ENCODE results near the gene LRRC42. TPM values are rescaled to one million over a fixed set of nuclear protein-coding genes. Genes with fewer than 3 reads are reported as not detected.

LRRC42 gene
- total and polyA plus RNA-seq, 9 of the 15 experiments (the other 6 are each of a cell fraction or from before 2014, with no cell fraction given) = 17.3 to 51.9 (median 35.5) TPM

DNA sequence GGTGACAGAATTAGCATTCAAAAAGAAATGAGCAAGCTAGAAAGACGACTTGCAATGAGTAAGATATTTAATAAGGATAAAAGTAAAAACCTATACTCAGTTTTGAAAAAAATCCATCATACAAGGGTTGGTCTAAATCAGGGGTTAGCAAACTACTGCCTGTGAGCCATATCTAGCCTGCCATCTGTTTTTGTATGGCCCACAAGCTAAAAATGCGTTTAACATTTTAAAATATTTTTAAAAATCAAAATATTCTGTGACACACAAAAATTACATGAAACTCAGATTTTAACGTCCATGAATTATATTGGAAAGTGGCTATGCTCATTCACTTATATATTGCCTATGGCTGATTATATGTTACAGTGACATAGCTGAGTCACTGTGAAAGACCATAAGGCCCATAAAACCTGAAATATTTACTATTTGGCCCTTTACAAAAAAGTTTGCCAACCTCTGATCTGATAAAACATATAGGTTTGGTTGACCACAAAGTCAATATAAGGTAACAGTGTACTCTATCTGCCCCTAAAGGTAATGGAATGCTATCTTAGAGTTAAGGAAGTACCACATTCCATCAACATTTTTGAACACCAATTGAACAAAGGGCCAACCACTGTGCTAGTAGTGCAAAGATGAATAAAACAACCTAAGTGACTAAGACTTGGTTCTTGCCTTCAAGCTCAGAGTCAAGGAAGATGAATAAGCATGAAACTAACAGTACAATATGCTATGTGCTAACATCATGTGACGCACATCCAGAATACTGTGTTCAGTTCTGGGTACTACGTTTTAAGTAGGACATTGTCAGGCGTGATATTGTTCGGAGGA is 3.8 kb upstream of the LRRC42 start (continued):
- TF ChIP-seq, protein P1, sequence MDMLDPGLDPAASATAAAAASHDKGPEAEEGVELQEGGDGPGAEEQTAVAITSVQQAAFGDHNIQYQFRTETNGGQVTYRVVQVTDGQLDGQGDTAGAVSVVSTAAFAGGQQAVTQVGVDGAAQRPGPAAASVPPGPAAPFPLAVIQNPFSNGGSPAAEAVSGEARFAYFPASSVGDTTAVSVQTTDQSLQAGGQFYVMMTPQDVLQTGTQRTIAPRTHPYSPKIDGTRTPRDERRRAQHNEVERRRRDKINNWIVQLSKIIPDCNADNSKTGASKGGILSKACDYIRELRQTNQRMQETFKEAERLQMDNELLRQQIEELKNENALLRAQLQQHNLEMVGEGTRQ (CRISPR knock-in tag; IDR thresholded peaks at IDR 0.05) = peak; percentile 65
- TF ChIP-seq KDM1A (IDR thresholded peaks at IDR 0.05) (0 out of 4 replicates have a peak, but pooled peaks of 1 of the 2 experiments have one; percentile 6), ZNF311 (CRISPR knock-in tag; IDR thresholded peaks at IDR 0.05) (no peak), ZNF175 (CRISPR knock-in tag; IDR thresholded peaks at IDR 0.05; ENCODE audit: low read depth) (no peak), SMARCA5 (IDR thresholded peaks at IDR 0.05) (0 out of 2 replicates have a peak, but pooled peaks have one; percentile 44), ASH1L (IDR thresholded peaks at IDR 0.05; ENCODE audit: borderline replicate concordance, low read depth, partially characterized antibody) (peak; percentile 13), MAFF (IDR thresholded peaks at IDR 0.05; ENCODE audit: low read length) (peak; percentile 47; the same call in 1 of the 2 replicates), HNRNPH1 (optimal IDR thresholded peaks at IDR 0.05; ENCODE audit: low read depth, low read length) (no peak), KDM2B (CRISPR knock-in tag; IDR thresholded peaks at IDR 0.05) (no peak), ZNF184 (CRISPR knock-in tag; IDR thresholded peaks at IDR 0.05) (no peak), CXXC5 (CRISPR knock-in tag; IDR thresholded peaks at IDR 0.05) (no peak), ZNF77 (CRISPR knock-in tag; IDR thresholded peaks at IDR 0.05) (no peak), EP400 (IDR thresholded peaks at IDR 0.05) (no peak), ZFP30 (CRISPR knock-in tag; IDR thresholded peaks at IDR 0.05; ENCODE audit: borderline replicate concordance) (no peak)
- TF ChIP-seq, protein P2, sequence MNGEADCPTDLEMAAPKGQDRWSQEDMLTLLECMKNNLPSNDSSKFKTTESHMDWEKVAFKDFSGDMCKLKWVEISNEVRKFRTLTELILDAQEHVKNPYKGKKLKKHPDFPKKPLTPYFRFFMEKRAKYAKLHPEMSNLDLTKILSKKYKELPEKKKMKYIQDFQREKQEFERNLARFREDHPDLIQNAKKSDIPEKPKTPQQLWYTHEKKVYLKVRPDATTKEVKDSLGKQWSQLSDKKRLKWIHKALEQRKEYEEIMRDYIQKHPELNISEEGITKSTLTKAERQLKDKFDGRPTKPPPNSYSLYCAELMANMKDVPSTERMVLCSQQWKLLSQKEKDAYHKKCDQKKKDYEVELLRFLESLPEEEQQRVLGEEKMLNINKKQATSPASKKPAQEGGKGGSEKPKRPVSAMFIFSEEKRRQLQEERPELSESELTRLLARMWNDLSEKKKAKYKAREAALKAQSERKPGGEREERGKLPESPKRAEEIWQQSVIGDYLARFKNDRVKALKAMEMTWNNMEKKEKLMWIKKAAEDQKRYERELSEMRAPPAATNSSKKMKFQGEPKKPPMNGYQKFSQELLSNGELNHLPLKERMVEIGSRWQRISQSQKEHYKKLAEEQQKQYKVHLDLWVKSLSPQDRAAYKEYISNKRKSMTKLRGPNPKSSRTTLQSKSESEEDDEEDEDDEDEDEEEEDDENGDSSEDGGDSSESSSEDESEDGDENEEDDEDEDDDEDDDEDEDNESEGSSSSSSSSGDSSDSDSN (IDR thresholded peaks at IDR 0.05; ENCODE audit: borderline replicate concordance in 1 of 2, low read depth in 2 of 2, low read length in 2 of 2) = no peak
- TF ChIP-seq, protein P3, sequence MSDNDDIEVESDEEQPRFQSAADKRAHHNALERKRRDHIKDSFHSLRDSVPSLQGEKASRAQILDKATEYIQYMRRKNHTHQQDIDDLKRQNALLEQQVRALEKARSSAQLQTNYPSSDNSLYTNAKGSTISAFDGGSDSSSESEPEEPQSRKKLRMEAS (CRISPR knock-in tag; IDR thresholded peaks at IDR 0.05) = no peak
- TF ChIP-seq, protein P4, sequence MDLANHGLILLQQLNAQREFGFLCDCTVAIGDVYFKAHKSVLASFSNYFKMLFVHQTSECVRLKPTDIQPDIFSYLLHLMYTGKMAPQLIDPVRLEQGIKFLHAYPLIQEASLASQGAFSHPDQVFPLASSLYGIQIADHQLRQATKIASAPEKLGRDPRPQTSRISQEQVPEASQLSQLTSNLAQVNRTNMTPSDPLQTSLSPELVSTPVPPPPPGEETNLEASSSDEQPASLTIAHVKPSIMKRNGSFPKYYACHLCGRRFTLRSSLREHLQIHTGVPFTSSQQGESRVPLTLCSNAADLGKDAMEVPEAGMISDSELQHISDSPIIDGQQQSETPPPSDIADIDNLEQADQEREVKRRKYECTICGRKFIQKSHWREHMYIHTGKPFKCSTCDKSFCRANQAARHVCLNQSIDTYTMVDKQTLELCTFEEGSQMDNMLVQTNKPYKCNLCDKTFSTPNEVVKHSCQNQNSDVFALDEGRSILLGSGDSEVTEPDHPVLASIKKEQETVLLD (IDR thresholded peaks at IDR 0.05) = no peak
- TF ChIP-seq, protein P5, sequence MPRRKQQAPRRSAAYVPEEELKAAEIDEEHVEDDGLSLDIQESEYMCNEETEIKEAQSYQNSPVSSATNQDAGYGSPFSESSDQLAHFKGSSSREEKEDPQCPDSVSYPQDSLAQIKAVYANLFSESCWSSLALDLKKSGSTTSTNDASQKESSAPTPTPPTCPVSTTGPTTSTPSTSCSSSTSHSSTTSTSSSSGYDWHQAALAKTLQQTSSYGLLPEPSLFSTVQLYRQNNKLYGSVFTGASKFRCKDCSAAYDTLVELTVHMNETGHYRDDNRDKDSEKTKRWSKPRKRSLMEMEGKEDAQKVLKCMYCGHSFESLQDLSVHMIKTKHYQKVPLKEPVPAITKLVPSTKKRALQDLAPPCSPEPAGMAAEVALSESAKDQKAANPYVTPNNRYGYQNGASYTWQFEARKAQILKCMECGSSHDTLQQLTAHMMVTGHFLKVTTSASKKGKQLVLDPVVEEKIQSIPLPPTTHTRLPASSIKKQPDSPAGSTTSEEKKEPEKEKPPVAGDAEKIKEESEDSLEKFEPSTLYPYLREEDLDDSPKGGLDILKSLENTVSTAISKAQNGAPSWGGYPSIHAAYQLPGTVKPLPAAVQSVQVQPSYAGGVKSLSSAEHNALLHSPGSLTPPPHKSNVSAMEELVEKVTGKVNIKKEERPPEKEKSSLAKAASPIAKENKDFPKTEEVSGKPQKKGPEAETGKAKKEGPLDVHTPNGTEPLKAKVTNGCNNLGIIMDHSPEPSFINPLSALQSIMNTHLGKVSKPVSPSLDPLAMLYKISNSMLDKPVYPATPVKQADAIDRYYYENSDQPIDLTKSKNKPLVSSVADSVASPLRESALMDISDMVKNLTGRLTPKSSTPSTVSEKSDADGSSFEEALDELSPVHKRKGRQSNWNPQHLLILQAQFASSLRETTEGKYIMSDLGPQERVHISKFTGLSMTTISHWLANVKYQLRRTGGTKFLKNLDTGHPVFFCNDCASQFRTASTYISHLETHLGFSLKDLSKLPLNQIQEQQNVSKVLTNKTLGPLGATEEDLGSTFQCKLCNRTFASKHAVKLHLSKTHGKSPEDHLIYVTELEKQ (CRISPR knock-in tag; IDR thresholded peaks at IDR 0.05) = no peak

All from K562 (cell line).